Naive thymus-derived CD4-positive, alpha-beta T cell (primary cell): Measurements from ENCODE around the gene CD177. TPM values are rescaled to one million over a fixed set of nuclear protein-coding genes. Genes with fewer than 3 reads are reported as not detected.

Experiments
- ATAC-seq: fragments of 150-1000 bp; cut with Tn5 transposase; 2 replicates; pipeline ENCODE4 v1.10.0; 2021; ENCODE audit warnings: mild to moderate bottlenecking, moderate library complexity
- CTCF ChIA-PET: fragments of 350-600 bp; sonication (Branson Sonifier 250); formaldehyde crosslinking; loops from one replicate; lab custom pipeline; 2021; ENCODE audit warnings: antibody characterized with exemption; lab: Charles Lee
- POLR2A ChIA-PET: fragments of 350-600 bp; sonication (Branson Sonifier 250); formaldehyde crosslinking; loops from one replicate; lab custom pipeline; 2021; ENCODE audit warnings: antibody characterized with exemption, inconsistent platforms; lab: Charles Lee
- DNase-seq, 9 donors: peaks; one replicate each; pipeline versions ENCODE4 v3.0.0 to v3.0.0-alpha.2; 2020 to 2022; ENCODE audit warnings: mixed read lengths in 1 of 9
- H3K27ac ChIP-seq: one replicate; pipeline ENCODE4 v1.7.0; 2013; ENCODE audit warnings: mild to moderate bottlenecking, low read depth, low read length, moderate library complexity
- H3K27me3 ChIP-seq, 2 donors: one replicate each; pipeline ENCODE4 v1.7.0; 2013; ENCODE audit warnings: low read length in 2 of 2, mild to moderate bottlenecking in 2 of 2, moderate library complexity in 2 of 2; ENCODE audit not compliant: control insufficient read depth in 2 of 2, insufficient read depth in 2 of 2
- H3K36me3 ChIP-seq, 3 experiments: 1 replicate in 2 of 3; 2 replicates in 1 of 3; pipeline ENCODE4 v1.7.0; 2013; ENCODE audit warnings: low read length in 3 of 3, mild to moderate bottlenecking in 3 of 3, moderate library complexity in 1 of 3; ENCODE audit not compliant: insufficient read depth in 3 of 3, control insufficient read depth in 2 of 3
- H3K4me1 ChIP-seq, 2 donors: one replicate each; pipeline ENCODE4 v1.7.0; 2013; ENCODE audit warnings: low read length in 2 of 2, mild to moderate bottlenecking in 2 of 2, moderate library complexity in 1 of 2; ENCODE audit not compliant: control insufficient read depth in 2 of 2, insufficient read depth in 2 of 2
- H3K4me3 ChIP-seq: 2 replicates; pipeline ENCODE4 v1.7.0; 2013; ENCODE audit warnings: mild to moderate bottlenecking, low read length
- H3K9me3 ChIP-seq, 3 experiments: 1 replicate in 2 of 3; 2 replicates in 1 of 3; pipeline ENCODE4 v1.7.0; 2013; ENCODE audit warnings: low read length in 3 of 3; ENCODE audit not compliant: control insufficient read depth in 2 of 3
- H3K27ac Mint-ChIP-seq, 9 donors: one replicate each; pipeline ENCODE4 v1.8.0; 2020 to 2022; ENCODE audit warnings: mixed read lengths in 9 of 9, mild to moderate bottlenecking in 8 of 9, moderate library complexity in 5 of 9, inconsistent platforms in 2 of 9
- H3K27me3 Mint-ChIP-seq, 5 donors: one replicate each; pipeline ENCODE4 v1.8.0; 2021 to 2022; ENCODE audit warnings: mixed read lengths in 5 of 5, mild to moderate bottlenecking in 1 of 5
- H3K36me3 Mint-ChIP-seq, 5 donors: one replicate each; pipeline ENCODE4 v1.8.0; 2020 to 2022; ENCODE audit warnings: mixed read lengths in 5 of 5, mild to moderate bottlenecking in 3 of 5, inconsistent platforms in 1 of 5
- H3K4me1 Mint-ChIP-seq, 7 donors: one replicate each; pipeline ENCODE4 v1.8.0; 2020 to 2022; ENCODE audit warnings: mixed read lengths in 7 of 7, mild to moderate bottlenecking in 3 of 7, inconsistent platforms in 1 of 7
- H3K4me3 Mint-ChIP-seq, 10 donors: one replicate each; pipeline ENCODE4 v1.8.0; 2020 to 2022; ENCODE audit warnings: mild to moderate bottlenecking in 10 of 10, mixed read lengths in 10 of 10, moderate library complexity in 6 of 10, inconsistent platforms in 2 of 10
- H3K9me3 Mint-ChIP-seq, 11 donors: one replicate each; pipeline ENCODE4 v1.8.0; 2020 to 2022; ENCODE audit warnings: mixed read lengths in 11 of 11, mild to moderate bottlenecking in 4 of 11, inconsistent platforms in 1 of 11, moderate library complexity in 1 of 11
- intact Hi-C, 2 donors: fragments of 100-400 bp; cut with micrococcal nuclease; formaldehyde crosslinking; loops; one replicate each; pipeline ENCODE4 v1.15.1; 2023
- polyA plus RNA-seq, 2 donors: library from polyadenylated mRNA; unstranded; fragments of 300-500 nt; fragmentation: Illumina TruSeq; gene quantifications; one replicate each; pipeline ENCODE4 v1.2.3, GENCODE V29; 2021
- total RNA-seq, 6 experiments: library from RNA in 5 of 6; stranded (reverse) in 5 of 6; gene quantifications; 1 replicate in 5 of 6; 2 replicates in 1 of 6; pipeline ENCODE4 v1.2.3 and lab custom pipeline; 2021 to 2026

Gene CD177
- total and polyA plus RNA-seq, 7 experiments from 2014 or later: not detected

- Histone ChIP-seq H3K27me3 (no peaks in the 10 kb centered on the region), H3K27ac (no peak overlapping the region), H3K4me3 (no peak overlapping the region), H3K36me3 (no peaks in the 10 kb centered on the region), H3K4me1 (no peaks in the 10 kb centered on the region), H3K9me3 (no peaks in the 10 kb centered on the region)
- Mint-ChIP-seq H3K9me3 (peaks cover 0 to 13% (median 0%) of the 10 kb centered on the region in 11 donors), H3K4me3 (no peak overlapping the region), H3K27me3 (peaks cover 0 to 37% (median 28%) of the 10 kb centered on the region in 5 donors), H3K4me1 (no peaks in the 10 kb centered on the region), H3K27ac (no peak overlapping the region), H3K36me3 (peaks cover 0 to 3% (median 0%) of the 10 kb centered on the region in 5 donors)
- ChIA-PET POLR2A (interaction anchor here (0.6 kb wide), 1 partner anchor 193 kb away, joined by 6 read pairs; no protein-coding TSS in a partner anchor), CTCF (no interaction called here)
- DNase-seq (no peak), ATAC-seq (no peak)
- intact Hi-C loops: no loop called here
These were observed 42.2 kb upstream of the CD177 start for GRCh38 chr19:43311256-43311655.

GRCh38 chr19:43311706-43312105, 41.8 kb upstream of the CD177 start:
- intact Hi-C loops: no loop called here
- no peak for ATAC-seq
- Mint-ChIP-seq H3K36me3 (peaks cover 0 to 3% (median 0%) of the 10 kb centered on the region in 5 donors), H3K4me3 (no peak overlapping the region), H3K9me3 (peaks cover 0 to 18% (median 2%) of the 10 kb centered on the region in 11 donors), H3K27me3 (peaks cover 0 to 40% (median 32%) of the 10 kb centered on the region in 5 donors), H3K27ac (no peak overlapping the region), H3K4me1 (no peaks in the 10 kb centered on the region)
- no peak overlapping the region for H3K4me3 ChIP-seq
- POLR2A ChIA-PET: interaction anchor here (0.6 kb wide), 1 partner anchor 192 kb away, joined by 6 read pairs; no protein-coding TSS in a partner anchor
- H3K27ac ChIP-seq: no peak overlapping the region
- no peaks in the 10 kb centered on the region for H3K4me1 ChIP-seq
- no peaks in the 10 kb centered on the region for H3K9me3 ChIP-seq
- H3K27me3 ChIP-seq: no peaks in the 10 kb centered on the region
- H3K36me3 ChIP-seq: no peaks in the 10 kb centered on the region
- CTCF ChIA-PET: no interaction called here
- no peak for DNase-seq

DNA sequence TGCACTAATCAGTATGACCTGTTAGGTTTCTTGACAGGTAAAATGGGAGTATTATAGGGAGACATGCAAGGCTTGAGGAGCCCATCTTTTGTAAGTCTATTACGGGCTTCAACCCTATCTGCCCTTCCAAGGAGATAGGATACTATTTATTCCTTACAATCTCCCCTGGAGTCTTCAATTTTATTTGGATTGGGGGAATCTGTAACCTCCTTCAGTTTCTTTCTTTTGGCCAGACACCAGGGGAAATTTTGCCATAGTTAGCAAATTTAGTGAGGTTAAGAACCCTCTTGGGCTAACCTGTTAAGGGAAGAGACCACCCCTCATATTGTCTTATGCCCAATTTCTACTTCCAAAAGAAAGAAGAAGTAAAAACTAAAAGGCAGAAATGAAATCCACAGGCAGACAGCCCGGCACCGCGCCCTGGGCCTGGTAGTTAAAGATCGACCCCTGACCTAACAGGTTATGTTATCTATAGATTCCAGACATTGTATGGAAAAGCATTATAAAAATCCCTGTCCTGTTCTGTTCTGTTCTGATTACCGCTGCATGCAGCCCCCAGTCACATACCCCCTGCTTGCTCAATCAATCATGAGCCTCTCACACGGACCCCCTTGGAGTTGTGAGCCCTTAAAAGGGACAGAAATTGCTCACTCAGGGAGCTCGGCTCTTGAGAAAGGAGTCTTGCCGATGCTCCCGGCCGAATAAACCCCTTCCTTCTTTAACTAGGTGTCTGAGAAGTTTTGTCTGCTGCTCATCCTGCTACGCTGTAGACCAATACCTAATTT, 39.6 kb upstream of the CD177 start:
- no peak overlapping the region for H3K27ac Mint-ChIP-seq
- Histone ChIP-seq H3K27ac (no peak overlapping the region), H3K9me3 (no peaks in the 10 kb centered on the region), H3K4me1 (no peaks in the 10 kb centered on the region), H3K36me3 (no peaks in the 10 kb centered on the region), H3K27me3 (no peaks in the 10 kb centered on the region), H3K4me3 (no peak overlapping the region)
- ChIA-PET POLR2A (no interaction called here), CTCF (no interaction called here)
- no peak for DNase-seq
- H3K4me1 Mint-ChIP-seq: no peaks in the 10 kb centered on the region
- H3K9me3 Mint-ChIP-seq: peaks cover 0 to 15% (median 0%) of the 10 kb centered on the region in 11 donors
- H3K36me3 Mint-ChIP-seq: no peaks in the 10 kb centered on the region
- intact Hi-C loops: no loop called here
- H3K27me3 Mint-ChIP-seq: peaks cover 0 to 35% (median 24%) of the 10 kb centered on the region in 5 donors
- no peak overlapping the region for H3K4me3 Mint-ChIP-seq
- no peak for ATAC-seq

DNA sequence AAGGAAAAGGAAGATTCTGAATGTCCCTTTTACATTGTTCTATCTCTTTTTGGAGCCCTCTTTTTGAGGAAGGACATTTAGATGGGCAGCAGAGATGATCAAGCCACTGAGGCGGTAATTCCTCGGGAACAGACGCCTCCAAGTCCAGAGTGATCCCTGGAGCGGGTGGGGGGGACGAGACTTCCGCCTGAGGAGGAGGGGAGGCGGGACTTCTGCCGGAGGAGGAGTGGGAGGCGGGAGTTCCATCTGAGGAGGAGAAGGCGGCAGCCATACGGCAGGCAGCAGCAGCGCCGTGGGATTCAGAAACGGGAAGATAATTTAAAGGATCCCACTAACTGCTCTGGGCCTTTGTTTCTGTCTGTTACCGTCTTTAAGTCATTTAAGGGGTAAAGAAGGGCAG, 37.6 kb upstream of the CD177 start:
- ATAC-seq (no peak), DNase-seq (no peak)
- ChIA-PET CTCF (no interaction called here), POLR2A (no interaction called here)
- Histone ChIP-seq H3K4me3 (no peak overlapping the region), H3K27ac (no peak overlapping the region), H3K27me3 (no peaks in the 10 kb centered on the region), H3K9me3 (no peaks in the 10 kb centered on the region), H3K4me1 (no peaks in the 10 kb centered on the region), H3K36me3 (no peaks in the 10 kb centered on the region)
- Mint-ChIP-seq H3K4me3 (no peak overlapping the region), H3K4me1 (no peaks in the 10 kb centered on the region), H3K27me3 (peaks cover 2 to 21% (median 14%) of the 10 kb centered on the region in 5 donors), H3K9me3 (peaks cover 0 to 13% (median 0%) of the 10 kb centered on the region in 11 donors), H3K36me3 (no peaks in the 10 kb centered on the region), H3K27ac (no peak overlapping the region)
- intact Hi-C loops: no loop called here

DNA sequence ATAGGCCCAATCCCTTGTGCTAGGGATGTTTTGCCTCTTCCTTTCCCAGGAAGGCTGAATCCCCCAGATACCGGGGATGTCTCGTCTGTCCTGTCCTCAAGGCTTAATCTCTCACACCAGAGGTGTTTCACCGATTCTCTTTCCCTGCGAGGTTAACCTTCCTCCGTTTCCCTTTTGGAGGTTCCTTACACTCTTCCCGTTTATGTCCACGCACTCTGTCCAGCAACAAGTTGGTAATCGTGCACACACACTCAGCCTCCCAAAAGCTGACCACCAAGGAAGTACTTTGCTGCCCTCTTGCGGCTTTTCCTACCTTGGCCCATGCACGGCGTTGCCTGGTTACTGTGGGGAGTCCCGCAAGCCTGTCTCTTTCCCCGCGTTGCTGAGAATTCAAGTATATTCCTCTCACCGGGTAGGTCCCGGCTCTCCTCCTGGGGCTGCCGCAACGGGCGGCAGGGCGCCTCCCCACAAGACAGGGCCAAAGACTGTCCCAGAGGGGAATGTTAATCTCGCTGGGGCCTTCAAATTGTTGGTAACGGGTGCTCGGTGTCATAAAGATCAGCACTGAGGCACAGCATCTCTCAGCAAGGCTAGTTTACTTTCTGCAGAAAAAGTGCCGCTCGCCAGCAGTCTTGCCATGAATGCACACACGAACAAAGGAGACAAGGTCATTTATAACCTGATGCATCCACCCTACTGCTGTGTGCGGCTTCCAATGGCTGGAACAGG, 36.7 kb upstream of the CD177 start:
- ATAC-seq (no peak), DNase-seq (no peak)
- Histone ChIP-seq H3K36me3 (no peaks in the 10 kb centered on the region), H3K4me1 (no peaks in the 10 kb centered on the region), H3K4me3 (no peak overlapping the region), H3K9me3 (no peaks in the 10 kb centered on the region), H3K27ac (no peak overlapping the region), H3K27me3 (no peaks in the 10 kb centered on the region)
- no peaks in the 10 kb centered on the region for H3K4me1 Mint-ChIP-seq
- CTCF ChIA-PET: no interaction called here
- no peaks in the 10 kb centered on the region for H3K36me3 Mint-ChIP-seq
- H3K4me3 Mint-ChIP-seq: no peak overlapping the region
- H3K27me3 Mint-ChIP-seq: peaks cover 2 to 20% (median 14%) of the 10 kb centered on the region in 5 donors
- POLR2A ChIA-PET: no interaction called here
- intact Hi-C loops: no loop called here
- no peak overlapping the region for H3K27ac Mint-ChIP-seq
- H3K9me3 Mint-ChIP-seq: peaks cover 0 to 13% (median 0%) of the 10 kb centered on the region in 11 donors

DNA sequence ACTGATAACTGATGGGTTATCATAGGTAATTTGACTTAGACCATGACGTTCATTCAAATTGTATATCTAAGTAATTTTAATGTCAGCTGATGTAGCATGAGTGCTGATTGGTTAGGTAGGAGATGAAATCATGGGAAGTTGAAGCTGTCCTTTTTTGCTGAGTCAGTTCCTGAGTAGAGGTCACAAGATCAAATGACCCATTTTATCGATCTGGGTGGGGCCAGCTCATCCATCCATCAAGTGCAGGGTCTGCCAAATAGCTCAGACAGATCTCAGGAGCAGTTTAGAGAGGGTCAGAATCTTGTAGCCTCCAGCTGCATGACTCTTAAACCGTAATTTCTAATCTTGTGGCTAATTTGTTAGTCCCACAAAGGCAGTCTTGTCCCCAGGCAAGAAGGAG, 35.3 kb upstream of the CD177 start:
- no peak for ATAC-seq
- ChIA-PET CTCF (no interaction called here), POLR2A (no interaction called here)
- Mint-ChIP-seq H3K9me3 (peaks cover 0 to 13% (median 0%) of the 10 kb centered on the region in 11 donors), H3K4me1 (no peaks in the 10 kb centered on the region), H3K4me3 (no peak overlapping the region), H3K27me3 (peaks cover 2 to 20% (median 14%) of the 10 kb centered on the region in 5 donors), H3K27ac (no peak overlapping the region), H3K36me3 (no peaks in the 10 kb centered on the region)
- DNase-seq: no peak
- intact Hi-C loops: no loop called here
- no peaks in the 10 kb centered on the region for H3K27me3 ChIP-seq
- H3K4me1 ChIP-seq: no peaks in the 10 kb centered on the region
- no peak overlapping the region for H3K4me3 ChIP-seq
- no peaks in the 10 kb centered on the region for H3K9me3 ChIP-seq
- no peaks in the 10 kb centered on the region for H3K36me3 ChIP-seq
- no peak overlapping the region for H3K27ac ChIP-seq
